Lower lobe of right lung (tissue), 2 donors: ENCODE measurements around the gene TTLL1. TPM values are rescaled to one million over a fixed set of nuclear protein-coding genes. Genes with fewer than 3 reads are reported as not detected.

ENCODE experiments used
- ATAC-seq, 2 donors: fragments of 200-7000 bp; cut with Tn5 transposase; one replicate each; pipeline ENCODE4 v1.9.1; 2020 to 2022; ENCODE audit warnings: mild to moderate bottlenecking in 2 of 2, moderate library complexity in 2 of 2
- DNase-seq: peaks from one replicate; pipeline ENCODE4 v3.0.0-alpha.2; 2020
- H3K27ac ChIP-seq: fragments of 200-600 bp; one replicate; pipeline ENCODE4 v1.8.0; 2022
- H3K27me3 ChIP-seq: fragments of 200-600 bp; one replicate; pipeline ENCODE4 v1.8.0; 2022; ENCODE audit warnings: low read depth
- H3K36me3 ChIP-seq: fragments of 200-600 bp; one replicate; pipeline ENCODE4 v1.8.0; 2022; ENCODE audit warnings: mild to moderate bottlenecking
- H3K4me1 ChIP-seq: fragments of 200-600 bp; one replicate; pipeline ENCODE4 v1.8.0; 2022
- H3K4me3 ChIP-seq: fragments of 200-600 bp; one replicate; pipeline ENCODE4 v1.8.0; 2022; ENCODE audit warnings: mild to moderate bottlenecking
- H3K9me3 ChIP-seq: fragments of 200-600 bp; one replicate; pipeline ENCODE4 v1.8.0; 2022
- CTCF ChIP-seq: fragments of 200-600 bp; IDR thresholded peaks from one replicate; pipeline ENCODE4 v1.8.0; 2022; ENCODE audit warnings: antibody characterized with exemption, mild to moderate bottlenecking
- intact Hi-C: fragments of 100-400 bp; cut with DNase I; formaldehyde crosslinking; loops from one replicate; pipeline ENCODE4 v1.11.0; 2022
- total RNA-seq: library from RNA; stranded (reverse); fragmentation: NEBNext Ultra II Directional; extraction: Animal tissue kit (Norgen Biotek cat#: 25700); gene quantifications from one replicate; pipeline ENCODE4 v1.2.1, GENCODE V29; 2021
- donor health status: DM: no; HTN: yes; CAD: no; lungs with severe emphysema.

Gene TTLL1
- total RNA-seq, 1 donor from 2014 or later = 5.4 TPM

DNA sequence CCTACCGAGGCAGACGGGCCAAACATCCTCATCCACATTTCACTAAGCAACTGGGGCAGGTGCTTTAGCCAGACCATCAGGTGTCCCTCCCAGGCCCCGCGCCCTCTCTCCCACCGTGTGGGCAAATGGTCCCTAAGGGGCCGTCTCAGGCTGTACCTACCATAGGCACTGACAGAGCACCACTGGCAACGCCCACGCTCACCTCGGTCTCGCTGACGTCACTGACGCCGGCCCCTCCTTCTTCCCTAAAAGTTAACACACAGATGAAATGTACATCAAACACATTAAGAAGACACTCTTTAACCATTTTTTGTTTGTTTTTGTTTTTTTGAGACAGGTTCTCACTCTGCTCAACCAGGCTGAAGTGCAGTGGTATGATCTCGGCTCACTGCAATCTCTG is 9.4 kb downstream of the TTLL1 start:
- no peak for ATAC-seq
- Histone ChIP-seq H3K4me3 (no peak overlapping the region), H3K36me3 (peaks cover 6% of the 10 kb centered on the region), H3K27ac (no peak overlapping the region), H3K9me3 (no peaks in the 10 kb centered on the region), H3K27me3 (no peaks in the 10 kb centered on the region), H3K4me1 (no peaks in the 10 kb centered on the region)
- TF ChIP-seq CTCF = no peak
- no peak for DNase-seq
- intact Hi-C loops = no loop called here

GRCh38 chr22:43078522-43078921 is 10.7 kb downstream of the TTLL1 start:
- Histone ChIP-seq H3K27ac (no peak overlapping the region), H3K9me3 (no peaks in the 10 kb centered on the region), H3K4me1 (no peaks in the 10 kb centered on the region), H3K4me3 (no peak overlapping the region), H3K36me3 (peaks cover 12% of the 10 kb centered on the region), H3K27me3 (no peaks in the 10 kb centered on the region)
- ATAC-seq (no peak), DNase-seq (no peak)
- intact Hi-C loops = no loop called here
- no peak for TF ChIP-seq CTCF

GRCh38 chr22:43077121-43077877 is 11.9 kb downstream of the TTLL1 start:
- no peaks in the 10 kb centered on the region for H3K27me3 ChIP-seq
- no peak for ATAC-seq
- no peaks in the 10 kb centered on the region for H3K4me1 ChIP-seq
- intact Hi-C loops = no loop called here
- no peak overlapping the region for H3K4me3 ChIP-seq
- H3K36me3 ChIP-seq = peaks cover 12% of the 10 kb centered on the region
- H3K9me3 ChIP-seq = no peaks in the 10 kb centered on the region
- DNase-seq = no peak
- no peak overlapping the region for H3K27ac ChIP-seq
- TF ChIP-seq CTCF = no peak

- H3K36me3 ChIP-seq = peaks cover 28% of the 10 kb centered on the region
- no peak overlapping the region for H3K4me3 ChIP-seq
- H3K9me3 ChIP-seq = no peaks in the 10 kb centered on the region
- intact Hi-C loops = no loop called here
- no peaks in the 10 kb centered on the region for H3K27me3 ChIP-seq
- no peaks in the 10 kb centered on the region for H3K4me1 ChIP-seq
- H3K27ac ChIP-seq = no peak overlapping the region
- DNase-seq = no peak
- no peak for TF ChIP-seq CTCF
- ATAC-seq = no peak
Observed at GRCh38 chr22:43066844-43067385, 22.3 kb downstream of the TTLL1 start.

- Histone ChIP-seq H3K36me3 (peaks cover 30% of the 10 kb centered on the region), H3K9me3 (no peaks in the 10 kb centered on the region), H3K4me1 (no peaks in the 10 kb centered on the region), H3K4me3 (no peak overlapping the region), H3K27ac (no peak overlapping the region), H3K27me3 (no peaks in the 10 kb centered on the region)
- intact Hi-C loops = no loop called here
- TF ChIP-seq CTCF = no peak
- DNase-seq = no peak
- peak in 1 of 2 donors; percentile 24 for ATAC-seq
Observed at GRCh38 chr22:43066134-43066533, 23.1 kb downstream of the TTLL1 start.
